Osteocyte (in vitro differentiated cells): ENCODE measurements around the gene GLYR1. TPM values are rescaled to one million over a fixed set of nuclear protein-coding genes. Genes with fewer than 3 reads are reported as not detected.

Experiments used
- DNase-seq: peaks from one replicate; pipeline ENCODE4 v3.0.0; 2021; ENCODE audit warnings: mixed read lengths; ENCODE audit not compliant: unreplicated experiment; ENCODE audit errors: extremely low spot score
- H3K27ac Mint-ChIP-seq: one replicate; pipeline ENCODE4 v1.8.0; 2021; ENCODE audit warnings: mild to moderate bottlenecking, mixed read lengths; ENCODE audit not compliant: unreplicated experiment
- H3K27me3 Mint-ChIP-seq: one replicate; pipeline ENCODE4 v1.8.0; 2021; ENCODE audit warnings: mixed read lengths; ENCODE audit not compliant: unreplicated experiment
- H3K36me3 Mint-ChIP-seq: one replicate; pipeline ENCODE4 v1.8.0; 2021; ENCODE audit warnings: mixed read lengths; ENCODE audit not compliant: unreplicated experiment
- H3K4me1 Mint-ChIP-seq: one replicate; pipeline ENCODE4 v1.8.0; 2021; ENCODE audit warnings: mixed read lengths; ENCODE audit not compliant: unreplicated experiment
- H3K4me3 Mint-ChIP-seq: one replicate; pipeline ENCODE4 v1.8.0; 2021; ENCODE audit warnings: mild to moderate bottlenecking, moderate library complexity, mixed read lengths; ENCODE audit not compliant: unreplicated experiment
- H3K9me3 Mint-ChIP-seq: one replicate; pipeline ENCODE4 v1.8.0; 2021; ENCODE audit warnings: mixed read lengths; ENCODE audit not compliant: unreplicated experiment
- CTCF ChIP-seq: fragments of 200-600 bp; sonication (generic); IDR thresholded peaks from 2 replicates; pipeline ENCODE4 v1.5.0; 2021; ENCODE audit warnings: antibody characterized with exemption, mild to moderate bottlenecking, moderate library complexity
- total RNA-seq: library from RNA; stranded (reverse); gene quantifications from 2 replicates; pipeline ENCODE4 v1.2.1, GENCODE V29; 2021

Gene GLYR1
- total RNA-seq, 1 donor from 2014 or later = 76.9 TPM

GRCh38 chr16:4795181-4795827 is 51.8 kb downstream of the GLYR1 start, which contains the start of gene SMIM22:
TSS of gene SMIM22 (plus strand) at chr16:4795369. CDS start at chr16:4795735, 366 bp downstream.
- no peak for TF ChIP-seq CTCF
- H3K36me3 Mint-ChIP-seq = no peaks in the 10 kb centered on the region
- H3K27ac Mint-ChIP-seq = no peak within 1 kb of the TSS
- H3K4me3 Mint-ChIP-seq = no peak within 1 kb of the TSS
- H3K27me3 Mint-ChIP-seq = no peaks in the 10 kb centered on the region
- H3K4me1 Mint-ChIP-seq = no peaks in the 10 kb centered on the region
- no peaks in the 10 kb centered on the region for H3K9me3 Mint-ChIP-seq
- DNase-seq = no peak

- Mint-ChIP-seq H3K36me3 (no peaks in the 10 kb centered on the region), H3K4me1 (no peaks in the 10 kb centered on the region), H3K9me3 (no peaks in the 10 kb centered on the region), H3K4me3 (no peak overlapping the region), H3K27me3 (no peaks in the 10 kb centered on the region), H3K27ac (no peak overlapping the region)
- DNase-seq = no peak
- no peak for TF ChIP-seq CTCF
These were observed 54.1 kb downstream of the GLYR1 start for GRCh38 chr16:4792951-4793513.

- Mint-ChIP-seq H3K4me1 (no peaks in the 10 kb centered on the region), H3K27me3 (no peaks in the 10 kb centered on the region), H3K9me3 (no peaks in the 10 kb centered on the region), H3K4me3 (no peak overlapping the region), H3K27ac (no peak overlapping the region), H3K36me3 (no peaks in the 10 kb centered on the region)
- no peak for TF ChIP-seq CTCF
- DNase-seq = no peak
These were observed 56.2 kb downstream of the GLYR1 start for GRCh38 chr16:4790871-4791270.

GRCh38 chr16:4790261-4790660 is 56.8 kb downstream of the GLYR1 start:
- H3K36me3 Mint-ChIP-seq = no peaks in the 10 kb centered on the region
- no peak for TF ChIP-seq CTCF
- no peak overlapping the region for H3K4me3 Mint-ChIP-seq
- H3K4me1 Mint-ChIP-seq = no peaks in the 10 kb centered on the region
- H3K27me3 Mint-ChIP-seq = no peaks in the 10 kb centered on the region
- no peak for DNase-seq
- H3K9me3 Mint-ChIP-seq = no peaks in the 10 kb centered on the region
- no peak overlapping the region for H3K27ac Mint-ChIP-seq

- Mint-ChIP-seq H3K4me3 (no peak overlapping the region), H3K36me3 (no peaks in the 10 kb centered on the region)
These were observed 58.2 kb downstream of the GLYR1 start for GRCh38 chr16:4788910-4789309.

More at GRCh38 chr16:4788910-4789309, 58.2 kb downstream of the GLYR1 start:
- TF ChIP-seq CTCF = no peak
- H3K27me3 Mint-ChIP-seq = no peaks in the 10 kb centered on the region
- no peaks in the 10 kb centered on the region for H3K9me3 Mint-ChIP-seq
- H3K27ac Mint-ChIP-seq = no peak overlapping the region
- H3K4me1 Mint-ChIP-seq = no peaks in the 10 kb centered on the region
- no peak for DNase-seq
